WTC11 (cell line): ENCODE data around the gene FLT4. TPM values are rescaled to one million over a fixed set of nuclear protein-coding genes. Genes with fewer than 3 reads are reported as not detected.

Experiments used
- ATAC-seq: fragments of 200-7000 bp; cut with Tn5 transposase; 2 replicates; pipeline ENCODE4 v1.10.0; 2021; ENCODE audit warnings: mild to moderate bottlenecking, moderate library complexity
- CTCF ChIA-PET: fragments of 300-600 bp; sonication (Branson Sonifier 250); formaldehyde crosslinking; loops from one replicate; lab custom pipeline; 2021; ENCODE audit warnings: antibody characterized with exemption; lab: Charles Lee
- POLR2A ChIA-PET: fragments of 350-600 bp; sonication (Branson Sonifier 250); formaldehyde crosslinking; loops from one replicate; lab custom pipeline; 2021; ENCODE audit warnings: antibody characterized with exemption; lab: Charles Lee
- DNase-seq: peaks from one replicate; pipeline ENCODE4 v3.0.0; 2021; ENCODE audit warnings: low spot score
- H3K27ac Mint-ChIP-seq: 2 replicates; pipeline ENCODE4 v1.8.0; 2021; ENCODE audit warnings: mixed read lengths
- H3K27me3 Mint-ChIP-seq: 2 replicates; pipeline ENCODE4 v1.8.0; 2021; ENCODE audit warnings: low read depth, mild to moderate bottlenecking, moderate library complexity, mixed read lengths
- H3K36me3 Mint-ChIP-seq: 2 replicates; pipeline ENCODE4 v1.8.0; 2021; ENCODE audit warnings: mixed read lengths
- H3K4me1 Mint-ChIP-seq: 2 replicates; pipeline ENCODE4 v1.8.0; 2022; ENCODE audit warnings: mixed read lengths
- H3K4me3 Mint-ChIP-seq: 2 replicates; pipeline ENCODE4 v1.8.0; 2021; ENCODE audit warnings: mild to moderate bottlenecking, moderate library complexity, mixed read lengths
- H3K9me3 Mint-ChIP-seq: 2 replicates; pipeline ENCODE4 v1.8.0; 2021; ENCODE audit warnings: mixed read lengths
- ATF1 ChIP-seq: sonication (generic); formaldehyde crosslinking; IDR thresholded peaks from 2 replicates; pipeline ENCODE4 v1.8.1; 2023; ENCODE audit warnings: mild to moderate bottlenecking, moderate library complexity, missing genetic modification reagents
- CBFB ChIP-seq: sonication (generic); formaldehyde crosslinking; IDR thresholded peaks from 2 replicates; pipeline ENCODE4 v1.8.1; 2022; ENCODE audit warnings: mild to moderate bottlenecking, low read depth, missing genetic modification reagents
- ETV6 ChIP-seq: sonication (generic); formaldehyde crosslinking; IDR thresholded peaks from 2 replicates; pipeline ENCODE4 v1.8.1; 2022; ENCODE audit warnings: mild to moderate bottlenecking, missing genetic modification reagents
- GTF2I ChIP-seq: fragments of 250-450 bp; sonication (Bioruptor Pico); conservative IDR thresholded peaks from 2 replicates; pipeline ENCODE4 v1.4.0; 2021; ENCODE audit warnings: mild to moderate bottlenecking
- IRF2 ChIP-seq: sonication (generic); formaldehyde crosslinking; IDR thresholded peaks from 2 replicates; pipeline ENCODE4 v1.8.0; 2022; ENCODE audit warnings: low read depth, missing genetic modification reagents, borderline replicate concordance
- NR2C2 ChIP-seq: sonication (generic); formaldehyde crosslinking; IDR thresholded peaks from 2 replicates; pipeline ENCODE4 v1.8.0; 2022; ENCODE audit warnings: mild to moderate bottlenecking, missing genetic modification reagents
- PRRX2 ChIP-seq: fragments of 250-450 bp; sonication (Bioruptor Pico); IDR thresholded peaks from 2 replicates; pipeline ENCODE4 v1.8.0; 2021; ENCODE audit warnings: mild to moderate bottlenecking
- SMAD3 ChIP-seq: sonication (generic); formaldehyde crosslinking; IDR thresholded peaks from 2 replicates; pipeline ENCODE4 v1.8.0; 2022; ENCODE audit warnings: missing genetic modification reagents, mild to moderate bottlenecking, borderline replicate concordance
- SMAD4 ChIP-seq: sonication (generic); formaldehyde crosslinking; IDR thresholded peaks from 2 replicates; pipeline ENCODE4 v1.8.0; 2022; ENCODE audit warnings: mild to moderate bottlenecking, missing genetic modification reagents
- TP53 ChIP-seq: sonication (generic); formaldehyde crosslinking; IDR thresholded peaks from 2 replicates; pipeline ENCODE4 v1.8.1; 2023; ENCODE audit warnings: mild to moderate bottlenecking, missing genetic modification reagents
- ZNF396 ChIP-seq: fragments of 250-450 bp; sonication (Bioruptor Pico); IDR thresholded peaks from 2 replicates; pipeline ENCODE4 v1.8.0; 2021; ENCODE audit warnings: mild to moderate bottlenecking, moderate library complexity, borderline replicate concordance
- total RNA-seq: library from RNA; stranded (reverse); gene quantifications from 3 replicates; pipeline ENCODE4 v1.2.3, GENCODE V29; 2021
- TF ChIP-seq, protein P1 (sequence below): sonication (generic); formaldehyde crosslinking; conservative IDR thresholded peaks from 2 replicates; pipeline ENCODE4 v1.8.1; 2023; ENCODE audit warnings: mild to moderate bottlenecking, low read depth, missing genetic modification reagents, moderate library complexity
- TF ChIP-seq, protein P2 (sequence below): sonication (generic); formaldehyde crosslinking; IDR thresholded peaks from 2 replicates; pipeline ENCODE4 v1.8.1; 2022; ENCODE audit warnings: low read depth, missing genetic modification reagents, borderline replicate concordance
- TF ChIP-seq, protein P3 (sequence below): fragments of 250-450 bp; sonication (Bioruptor Pico); IDR thresholded peaks from 2 replicates; pipeline ENCODE4 v2.1.2; 2022; ENCODE audit warnings: mild to moderate bottlenecking, moderate library complexity

Gene FLT4
- total RNA-seq, 1 experiment from 2014 or later = 12.4 TPM

DNA sequence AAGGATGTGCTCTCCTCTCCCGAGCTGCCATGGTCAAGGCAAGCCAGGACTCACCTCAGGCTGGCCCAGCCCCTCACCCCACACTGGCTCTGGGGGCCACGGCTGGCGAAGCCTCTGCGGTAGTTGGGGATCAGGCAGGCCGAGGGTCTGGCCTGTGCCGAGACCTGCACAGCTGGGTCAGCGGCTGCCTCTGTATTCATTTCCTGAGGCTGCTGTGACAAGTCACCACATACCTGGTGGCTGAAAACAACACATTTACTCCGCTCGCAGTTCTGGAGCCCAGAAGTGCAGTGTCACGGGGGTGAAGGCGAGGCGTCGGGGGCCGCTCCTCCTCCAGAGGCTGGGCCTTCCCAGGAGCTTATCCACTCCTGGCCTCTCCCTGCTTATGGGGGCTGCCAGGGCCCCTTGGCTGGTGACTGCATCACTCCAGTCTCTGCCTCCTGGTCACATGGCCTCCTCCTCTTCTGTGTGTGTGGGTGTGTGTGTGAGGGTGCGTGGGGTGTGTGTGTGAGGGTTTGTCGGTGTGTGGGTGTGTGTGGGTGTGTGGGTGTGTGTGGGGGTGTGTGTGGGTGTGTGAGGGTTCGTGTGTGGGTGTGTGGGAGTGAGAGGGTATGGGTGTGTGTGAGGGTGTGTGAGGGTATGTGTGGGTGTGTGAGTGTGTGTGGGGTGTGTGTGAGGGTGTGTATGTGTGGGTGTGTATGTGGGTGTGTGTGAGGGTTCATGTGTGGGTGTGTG is 54.9 kb downstream of the FLT4 start (continued):
- TF ChIP-seq, protein P1, sequence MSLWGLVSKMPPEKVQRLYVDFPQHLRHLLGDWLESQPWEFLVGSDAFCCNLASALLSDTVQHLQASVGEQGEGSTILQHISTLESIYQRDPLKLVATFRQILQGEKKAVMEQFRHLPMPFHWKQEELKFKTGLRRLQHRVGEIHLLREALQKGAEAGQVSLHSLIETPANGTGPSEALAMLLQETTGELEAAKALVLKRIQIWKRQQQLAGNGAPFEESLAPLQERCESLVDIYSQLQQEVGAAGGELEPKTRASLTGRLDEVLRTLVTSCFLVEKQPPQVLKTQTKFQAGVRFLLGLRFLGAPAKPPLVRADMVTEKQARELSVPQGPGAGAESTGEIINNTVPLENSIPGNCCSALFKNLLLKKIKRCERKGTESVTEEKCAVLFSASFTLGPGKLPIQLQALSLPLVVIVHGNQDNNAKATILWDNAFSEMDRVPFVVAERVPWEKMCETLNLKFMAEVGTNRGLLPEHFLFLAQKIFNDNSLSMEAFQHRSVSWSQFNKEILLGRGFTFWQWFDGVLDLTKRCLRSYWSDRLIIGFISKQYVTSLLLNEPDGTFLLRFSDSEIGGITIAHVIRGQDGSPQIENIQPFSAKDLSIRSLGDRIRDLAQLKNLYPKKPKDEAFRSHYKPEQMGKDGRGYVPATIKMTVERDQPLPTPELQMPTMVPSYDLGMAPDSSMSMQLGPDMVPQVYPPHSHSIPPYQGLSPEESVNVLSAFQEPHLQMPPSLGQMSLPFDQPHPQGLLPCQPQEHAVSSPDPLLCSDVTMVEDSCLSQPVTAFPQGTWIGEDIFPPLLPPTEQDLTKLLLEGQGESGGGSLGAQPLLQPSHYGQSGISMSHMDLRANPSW (CRISPR knock-in tag) = no peak
- TF ChIP-seq IRF2 (CRISPR knock-in tag) = no peak

DNA sequence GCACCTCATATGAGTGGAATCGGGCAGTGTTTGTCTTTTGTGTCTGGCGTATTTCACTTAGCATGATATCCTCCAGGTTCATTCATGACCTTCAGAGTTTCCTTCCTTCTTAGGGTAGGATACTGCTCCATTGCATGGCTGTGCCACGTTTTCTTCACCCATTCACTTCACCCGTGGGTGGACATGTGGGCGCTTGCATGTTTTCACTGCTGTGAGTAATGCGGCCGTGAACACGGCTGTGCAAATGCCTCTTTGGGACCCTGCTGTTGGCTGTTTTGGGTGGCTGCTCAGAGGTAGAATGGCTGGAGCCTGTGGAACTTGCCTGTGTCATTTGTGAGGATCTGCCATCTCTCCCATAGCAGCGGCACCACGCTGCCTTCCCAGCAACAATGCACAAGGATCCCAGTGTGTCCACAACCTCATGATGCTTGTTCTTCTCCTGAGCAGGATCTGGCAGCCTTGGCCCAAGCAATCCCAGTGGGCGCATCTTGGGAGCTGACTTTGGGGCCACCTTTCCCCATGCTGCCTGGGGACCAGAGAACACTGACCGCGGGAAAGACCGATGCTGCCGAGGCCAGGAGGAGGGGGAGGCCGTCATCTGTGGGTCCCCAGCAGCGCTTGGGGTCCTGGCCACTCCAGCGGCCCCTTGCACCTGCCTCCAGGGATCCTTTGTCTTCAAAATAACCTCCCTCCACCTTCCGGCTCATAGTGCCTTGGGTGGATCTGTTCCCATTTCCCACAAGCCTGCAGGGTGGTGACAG is 55.8 kb downstream of the FLT4 start:
- ChIA-PET CTCF (interaction anchor here (1.4 kb wide), 1 partner anchor 26 kb away, joined by 4 read pairs; no protein-coding TSS in a partner anchor), POLR2A (no interaction called here)
- DNase-seq (no peak), ATAC-seq (no peak)
- Mint-ChIP-seq H3K9me3 (no peaks in the 10 kb centered on the region), H3K4me1 (peaks cover 3% of the 10 kb centered on the region), H3K27me3 (peaks cover 41% of the 10 kb centered on the region), H3K4me3 (no peak overlapping the region), H3K27ac (no peak overlapping the region), H3K36me3 (no peaks in the 10 kb centered on the region)
- no peak for TF ChIP-seq ZNF396 (CRISPR knock-in tag)
- TF ChIP-seq, protein P2, sequence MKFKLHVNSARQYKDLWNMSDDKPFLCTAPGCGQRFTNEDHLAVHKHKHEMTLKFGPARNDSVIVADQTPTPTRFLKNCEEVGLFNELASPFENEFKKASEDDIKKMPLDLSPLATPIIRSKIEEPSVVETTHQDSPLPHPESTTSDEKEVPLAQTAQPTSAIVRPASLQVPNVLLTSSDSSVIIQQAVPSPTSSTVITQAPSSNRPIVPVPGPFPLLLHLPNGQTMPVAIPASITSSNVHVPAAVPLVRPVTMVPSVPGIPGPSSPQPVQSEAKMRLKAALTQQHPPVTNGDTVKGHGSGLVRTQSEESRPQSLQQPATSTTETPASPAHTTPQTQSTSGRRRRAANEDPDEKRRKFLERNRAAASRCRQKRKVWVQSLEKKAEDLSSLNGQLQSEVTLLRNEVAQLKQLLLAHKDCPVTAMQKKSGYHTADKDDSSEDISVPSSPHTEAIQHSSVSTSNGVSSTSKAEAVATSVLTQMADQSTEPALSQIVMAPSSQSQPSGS (CRISPR knock-in tag) = no peak
- no peak for TF ChIP-seq SMAD4 (CRISPR knock-in tag)
- no peak for TF ChIP-seq ATF1 (CRISPR knock-in tag)
- TF ChIP-seq, protein P3, sequence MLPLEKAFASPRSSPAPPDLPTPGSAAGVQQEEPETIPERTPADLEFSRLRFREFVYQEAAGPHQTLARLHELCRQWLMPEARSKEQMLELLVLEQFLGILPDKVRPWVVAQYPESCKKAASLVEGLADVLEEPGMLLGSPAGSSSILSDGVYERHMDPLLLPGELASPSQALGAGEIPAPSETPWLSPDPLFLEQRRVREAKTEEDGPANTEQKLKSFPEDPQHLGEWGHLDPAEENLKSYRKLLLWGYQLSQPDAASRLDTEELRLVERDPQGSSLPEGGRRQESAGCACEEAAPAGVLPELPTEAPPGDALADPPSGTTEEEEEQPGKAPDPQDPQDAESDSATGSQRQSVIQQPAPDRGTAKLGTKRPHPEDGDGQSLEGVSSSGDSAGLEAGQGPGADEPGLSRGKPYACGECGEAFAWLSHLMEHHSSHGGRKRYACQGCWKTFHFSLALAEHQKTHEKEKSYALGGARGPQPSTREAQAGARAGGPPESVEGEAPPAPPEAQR (CRISPR knock-in tag) = no peak
- no peak for TF ChIP-seq NR2C2 (CRISPR knock-in tag)
- TF ChIP-seq GTF2I = no peak
- no peak for TF ChIP-seq SMAD3
- TF ChIP-seq PRRX2 (CRISPR knock-in tag) = no peak
- no peak for TF ChIP-seq TP53 (CRISPR knock-in tag)
- no peak for TF ChIP-seq ETV6
- TF ChIP-seq, protein P1 (CRISPR knock-in tag) = no peak
- TF ChIP-seq CBFB (CRISPR knock-in tag) = no peak
